Measurements from ENCODE around the gene WWP2.

DNA sequence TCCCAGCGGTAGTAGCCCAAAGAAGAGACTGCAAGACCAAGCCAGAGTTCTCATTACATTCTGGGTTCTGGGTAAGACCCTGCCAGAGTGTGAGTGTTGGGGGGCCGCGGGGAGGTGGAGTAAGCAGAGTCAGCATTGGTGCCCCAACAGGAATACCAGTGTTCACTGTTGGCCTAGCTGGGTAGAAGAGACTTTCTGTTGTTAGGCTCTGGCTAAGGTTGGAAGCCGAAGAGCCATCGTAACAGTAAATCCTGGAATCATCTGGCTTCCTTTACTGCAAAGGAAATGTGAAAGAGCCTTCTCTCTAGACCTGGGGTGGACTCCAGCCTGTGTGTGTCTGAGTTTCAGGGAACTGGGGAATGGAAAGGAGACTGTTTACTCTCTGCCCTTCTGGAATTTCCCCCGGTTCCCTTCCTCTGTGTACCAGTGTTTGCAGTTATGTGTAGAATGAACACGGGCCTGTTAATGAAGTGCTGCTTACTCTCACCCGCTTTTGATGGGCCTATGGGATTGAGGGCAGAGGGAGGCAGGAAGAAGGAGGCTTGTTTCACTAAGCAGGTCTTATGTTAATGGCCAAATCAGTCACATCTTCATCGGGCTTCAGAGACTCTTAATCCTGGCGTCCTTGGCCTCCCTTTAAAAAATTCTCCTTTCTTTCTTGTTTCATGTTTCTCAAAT lies 68.5 kb downstream of the WWP2 start:
- TF ChIP-seq, protein P1, sequence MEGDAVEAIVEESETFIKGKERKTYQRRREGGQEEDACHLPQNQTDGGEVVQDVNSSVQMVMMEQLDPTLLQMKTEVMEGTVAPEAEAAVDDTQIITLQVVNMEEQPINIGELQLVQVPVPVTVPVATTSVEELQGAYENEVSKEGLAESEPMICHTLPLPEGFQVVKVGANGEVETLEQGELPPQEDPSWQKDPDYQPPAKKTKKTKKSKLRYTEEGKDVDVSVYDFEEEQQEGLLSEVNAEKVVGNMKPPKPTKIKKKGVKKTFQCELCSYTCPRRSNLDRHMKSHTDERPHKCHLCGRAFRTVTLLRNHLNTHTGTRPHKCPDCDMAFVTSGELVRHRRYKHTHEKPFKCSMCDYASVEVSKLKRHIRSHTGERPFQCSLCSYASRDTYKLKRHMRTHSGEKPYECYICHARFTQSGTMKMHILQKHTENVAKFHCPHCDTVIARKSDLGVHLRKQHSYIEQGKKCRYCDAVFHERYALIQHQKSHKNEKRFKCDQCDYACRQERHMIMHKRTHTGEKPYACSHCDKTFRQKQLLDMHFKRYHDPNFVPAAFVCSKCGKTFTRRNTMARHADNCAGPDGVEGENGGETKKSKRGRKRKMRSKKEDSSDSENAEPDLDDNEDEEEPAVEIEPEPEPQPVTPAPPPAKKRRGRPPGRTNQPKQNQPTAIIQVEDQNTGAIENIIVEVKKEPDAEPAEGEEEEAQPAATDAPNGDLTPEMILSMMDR (IDR thresholded peaks at IDR 0.05), result no peak
- TF ChIP-seq POLR2A (IDR thresholded peaks at IDR 0.05), result peak in 1 of 3 donors; percentile 24

Measured in body of pancreas (tissue), 4 donors.